ENCODE measurements around the gene TIMM21.
A peak's percentile ranks its signal among the peaks of the same experiment; 100 is the strongest.

TIMM21 gene

GRCh38 chr18:74115046-74115445 lies 33.3 kb upstream of the TIMM21 start:
- Histone ChIP-seq H3K4me3 (replicated peaks; ENCODE audit: insufficient read depth, low read length) (no peak overlapping the region), H3K27ac (replicated peaks) (no peak overlapping the region), H3K27me3 (ENCODE audit: insufficient read depth, poor library complexity, severe bottlenecking) (peaks cover 12% of the 10 kb centered on the region)
- DNase-seq (ENCODE audit: low read depth in 1 of 2, low spot score in 1 of 2): no peak
- TF ChIP-seq SPI1 (IDR thresholded peaks at IDR 0.05; ENCODE audit: borderline replicate concordance, low read depth) (no peak), GABPA (IDR thresholded peaks at IDR 0.05; ENCODE audit: low read depth) (no peak), REST (IDR thresholded peaks at IDR 0.05; ENCODE audit: insufficient replicate concordance, low read depth) (no peak), CTCF (IDR thresholded peaks at IDR 0.05; ENCODE audit: insufficient read depth, low read length) (no peak), POLR2AphosphoS5 (IDR thresholded peaks at IDR 0.05; ENCODE audit: low read depth) (no peak)

GRCh38 chr18:74116633-74117554 lies 31.4 kb upstream of the TIMM21 start:
- TF ChIP-seq CTCF (IDR thresholded peaks at IDR 0.05; ENCODE audit: insufficient read depth, low read length) (peak; percentile 87), GABPA (IDR thresholded peaks at IDR 0.05; ENCODE audit: low read depth) (no peak)
- DNase-seq (ENCODE audit: low read depth in 1 of 2, low spot score in 1 of 2): peak in 1 of 2 experiments; percentile 25
- no peak overlapping the region for H3K4me3 ChIP-seq (replicated peaks; ENCODE audit: insufficient read depth, low read length)

GRCh38 chr18:74123200-74123599 lies 25.1 kb upstream of the TIMM21 start:
- Histone ChIP-seq H3K4me3 (replicated peaks; ENCODE audit: insufficient read depth, low read length) (no peak overlapping the region), H3K27me3 (ENCODE audit: insufficient read depth, poor library complexity, severe bottlenecking) (peaks cover 9% of the 10 kb centered on the region)
- no peak for TF ChIP-seq GABPA (IDR thresholded peaks at IDR 0.05; ENCODE audit: low read depth)
- TF ChIP-seq SPI1 (IDR thresholded peaks at IDR 0.05; ENCODE audit: borderline replicate concordance, low read depth): no peak
- no peak for TF ChIP-seq CTCF (IDR thresholded peaks at IDR 0.05; ENCODE audit: insufficient read depth, low read length)
- no peak for TF ChIP-seq REST (IDR thresholded peaks at IDR 0.05; ENCODE audit: insufficient replicate concordance, low read depth)
- TF ChIP-seq POLR2AphosphoS5 (IDR thresholded peaks at IDR 0.05; ENCODE audit: low read depth): no peak

More at GRCh38 chr18:74116633-74117554, 31.4 kb upstream of the TIMM21 start:
- Histone ChIP-seq H3K27ac (replicated peaks) (no peak overlapping the region), H3K27me3 (ENCODE audit: insufficient read depth, poor library complexity, severe bottlenecking) (peaks cover 12% of the 10 kb centered on the region)

More at GRCh38 chr18:74123200-74123599, 25.1 kb upstream of the TIMM21 start:
- H3K27ac ChIP-seq (replicated peaks): no peak overlapping the region
- no peak for DNase-seq (ENCODE audit: low read depth in 1 of 2, low spot score in 1 of 2)

Data from HL-60 (cell line).